ENCODE results near the gene NAPSA.

DNA sequence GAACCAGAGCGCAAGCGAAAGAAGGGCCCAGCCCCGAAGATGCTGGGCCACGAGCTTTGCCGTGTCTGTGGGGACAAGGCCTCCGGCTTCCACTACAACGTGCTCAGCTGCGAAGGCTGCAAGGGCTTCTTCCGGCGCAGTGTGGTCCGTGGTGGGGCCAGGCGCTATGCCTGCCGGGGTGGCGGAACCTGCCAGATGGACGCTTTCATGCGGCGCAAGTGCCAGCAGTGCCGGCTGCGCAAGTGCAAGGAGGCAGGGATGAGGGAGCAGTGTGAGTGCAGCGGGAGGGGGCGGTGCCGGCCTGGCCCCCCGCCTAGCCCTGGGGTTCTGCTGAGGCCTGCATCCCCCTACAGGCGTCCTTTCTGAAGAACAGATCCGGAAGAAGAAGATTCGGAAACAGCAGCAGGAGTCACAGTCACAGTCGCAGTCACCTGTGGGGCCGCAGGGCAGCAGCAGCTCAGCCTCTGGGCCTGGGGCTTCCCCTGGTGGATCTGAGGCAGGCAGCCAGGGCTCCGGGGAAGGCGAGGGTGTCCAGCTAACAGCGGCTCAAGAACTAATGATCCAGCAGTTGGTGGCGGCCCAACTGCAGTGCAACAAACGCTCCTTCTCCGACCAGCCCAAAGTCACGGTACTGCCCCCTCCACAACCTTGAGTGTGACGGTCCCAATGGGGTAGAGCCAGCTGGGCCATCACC lies 12.9 kb upstream of the NAPSA start:
- TF ChIP-seq POLR2A (IDR thresholded peaks at IDR 0.05) (no peak), POLR2AphosphoS5 (IDR thresholded peaks at IDR 0.05) (no peak)
- TF ChIP-seq, protein P1, sequence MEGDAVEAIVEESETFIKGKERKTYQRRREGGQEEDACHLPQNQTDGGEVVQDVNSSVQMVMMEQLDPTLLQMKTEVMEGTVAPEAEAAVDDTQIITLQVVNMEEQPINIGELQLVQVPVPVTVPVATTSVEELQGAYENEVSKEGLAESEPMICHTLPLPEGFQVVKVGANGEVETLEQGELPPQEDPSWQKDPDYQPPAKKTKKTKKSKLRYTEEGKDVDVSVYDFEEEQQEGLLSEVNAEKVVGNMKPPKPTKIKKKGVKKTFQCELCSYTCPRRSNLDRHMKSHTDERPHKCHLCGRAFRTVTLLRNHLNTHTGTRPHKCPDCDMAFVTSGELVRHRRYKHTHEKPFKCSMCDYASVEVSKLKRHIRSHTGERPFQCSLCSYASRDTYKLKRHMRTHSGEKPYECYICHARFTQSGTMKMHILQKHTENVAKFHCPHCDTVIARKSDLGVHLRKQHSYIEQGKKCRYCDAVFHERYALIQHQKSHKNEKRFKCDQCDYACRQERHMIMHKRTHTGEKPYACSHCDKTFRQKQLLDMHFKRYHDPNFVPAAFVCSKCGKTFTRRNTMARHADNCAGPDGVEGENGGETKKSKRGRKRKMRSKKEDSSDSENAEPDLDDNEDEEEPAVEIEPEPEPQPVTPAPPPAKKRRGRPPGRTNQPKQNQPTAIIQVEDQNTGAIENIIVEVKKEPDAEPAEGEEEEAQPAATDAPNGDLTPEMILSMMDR (IDR thresholded peaks at IDR 0.05) = no peak

Data from sigmoid colon (tissue), 4 donors.